Caco-2 (cell line): ENCODE data around the gene RAB11FIP5. TPM values are rescaled to one million over a fixed set of nuclear protein-coding genes. Genes with fewer than 3 reads are reported as not detected.

Experiments used
- BruUV-seq: library from RNA; stranded (reverse); fragments of 400-500 nt; replicated peaks from 2 replicates; lab custom pipeline; 2021; lab: Mats Ljungman, UMichigan
- CTCF ChIA-PET: fragments of 300-600 bp; sonication (Branson Sonifier 250); formaldehyde crosslinking; loops from one replicate; lab custom pipeline; 2022; ENCODE audit warnings: antibody characterized with exemption; lab: Charles Lee
- POLR2A ChIA-PET: fragments of 300-600 bp; sonication (Branson Sonifier 250); formaldehyde crosslinking; loops from one replicate; lab custom pipeline; 2022; ENCODE audit warnings: antibody characterized with exemption; lab: Charles Lee
- DNase-seq, 2 experiments: peaks; one replicate each; pipeline versions ENCODE4 v3.0.0 to v3.0.0-alpha.2; 2020 to 2022
- H3K27me3 ChIP-seq: replicated peaks from 2 replicates; pipeline ENCODE4 v1.6.0; 2011; ENCODE audit warnings: low read length; ENCODE audit not compliant: control insufficient read depth, insufficient read depth
- H3K36me3 ChIP-seq: 2 replicates; pipeline ENCODE4 v1.5.1; 2011; ENCODE audit warnings: low read length; ENCODE audit not compliant: control insufficient read depth, insufficient read depth
- H3K4me1 ChIP-seq: fragments of 250-450 bp; sonication (Bioruptor Pico); 2 replicates; pipeline ENCODE4 v1.5.1; 2020; ENCODE audit warnings: mild to moderate bottlenecking
- H3K4me3 ChIP-seq: 2 replicates; pipeline ENCODE4 v1.5.1; 2011; ENCODE audit warnings: low read depth, mild to moderate bottlenecking, control low read depth, low read length
- H3K9me3 ChIP-seq: fragments of 250-450 bp; sonication (Bioruptor Pico); 2 replicates; pipeline ENCODE4 v1.5.1; 2020; ENCODE audit warnings: mild to moderate bottlenecking, moderate library complexity
- H3K27ac Mint-ChIP-seq: one replicate; pipeline ENCODE4 v1.8.0; 2022; ENCODE audit warnings: mixed read lengths; ENCODE audit not compliant: unreplicated experiment
- H3K27me3 Mint-ChIP-seq: one replicate; pipeline ENCODE4 v1.8.0; 2022; ENCODE audit warnings: mixed read lengths; ENCODE audit not compliant: insufficient read depth, unreplicated experiment
- H3K36me3 Mint-ChIP-seq: one replicate; pipeline ENCODE4 v1.8.0; 2022; ENCODE audit warnings: mild to moderate bottlenecking, mixed read lengths; ENCODE audit not compliant: insufficient read depth, unreplicated experiment
- H3K4me1 Mint-ChIP-seq: one replicate; pipeline ENCODE4 v1.8.0; 2022; ENCODE audit warnings: low read depth, mixed read lengths; ENCODE audit not compliant: unreplicated experiment
- H3K4me3 Mint-ChIP-seq: one replicate; pipeline ENCODE4 v1.8.0; 2022; ENCODE audit warnings: mild to moderate bottlenecking, moderate library complexity, mixed read lengths; ENCODE audit not compliant: unreplicated experiment
- H3K9me3 Mint-ChIP-seq: one replicate; pipeline ENCODE4 v1.8.0; 2022; ENCODE audit warnings: mixed read lengths; ENCODE audit not compliant: unreplicated experiment
- intact Hi-C: fragments of 100-400 bp; cut with micrococcal nuclease; formaldehyde crosslinking; loops from one replicate; pipeline ENCODE4 v1.10.0; 2022; ENCODE audit not compliant: unreplicated experiment
- total RNA-seq: library from RNA; stranded (reverse); gene quantifications from 2 replicates; pipeline ENCODE4 v1.2.3, GENCODE V29; 2022
- TF ChIP-seq, protein P1 (sequence below), 2 experiments: fragments of 200-600 bp in 1 of 2; IDR thresholded peaks; 1 replicate in 1 of 2; 2 replicates in 1 of 2; pipeline versions ENCODE4 v1.5.1 to v1.8.0; 2011 to 2022; ENCODE audit warnings: antibody characterized with exemption in 1 of 2, control low read depth in 1 of 2, inconsistent platforms in 1 of 2, low read depth in 1 of 2, low read length in 1 of 2, mild to moderate bottlenecking in 1 of 2, moderate library complexity in 1 of 2; ENCODE audit not compliant: insufficient read depth in 1 of 2, severe bottlenecking in 1 of 2, unreplicated experiment in 1 of 2

The RAB11FIP5 gene
- total RNA-seq, 1 experiment from 2014 or later = 17.3 TPM

GRCh38 chr2:73071360-73072128, 41.2 kb downstream of the RAB11FIP5 start, which contains the start of gene SFXN5:
TSS of gene SFXN5 (minus strand) at chr2:73071712. CDS start at chr2:73071705, 7 bp downstream.
- Mint-ChIP-seq H3K9me3 (no peaks in the 10 kb centered on the region), H3K27ac (peak within 1 kb of the TSS; percentile 91), H3K27me3 (no peaks in the 10 kb centered on the region), H3K4me1 (peaks cover 18% of the 10 kb centered on the region), H3K4me3 (peak within 1 kb of the TSS; percentile 78), H3K36me3 (peaks cover 22% of the 10 kb centered on the region)
- 0 out of 2 replicates have a peak, but pooled peaks cover 6% of the 10 kb centered on the region for H3K4me1 ChIP-seq
- no peaks in the 10 kb centered on the region for H3K9me3 ChIP-seq
- peak; percentile 97 to 99 for DNase-seq
- H3K4me3 ChIP-seq = peak within 1 kb of the TSS; percentile 94
- no TSS peak for BruUV-seq
- CTCF ChIA-PET = interaction anchor here (0.6 to 0.9 kb wide), 3 partner anchors 105 to 184 kb away, joined by 3 read pairs; no protein-coding TSS in a partner anchor
- intact Hi-C loops = loop anchor here (1.0 to 5.0 kb wide), 4 partner anchors 39 to 106 kb away; no protein-coding TSS in a partner anchor
- TF ChIP-seq, protein P1, sequence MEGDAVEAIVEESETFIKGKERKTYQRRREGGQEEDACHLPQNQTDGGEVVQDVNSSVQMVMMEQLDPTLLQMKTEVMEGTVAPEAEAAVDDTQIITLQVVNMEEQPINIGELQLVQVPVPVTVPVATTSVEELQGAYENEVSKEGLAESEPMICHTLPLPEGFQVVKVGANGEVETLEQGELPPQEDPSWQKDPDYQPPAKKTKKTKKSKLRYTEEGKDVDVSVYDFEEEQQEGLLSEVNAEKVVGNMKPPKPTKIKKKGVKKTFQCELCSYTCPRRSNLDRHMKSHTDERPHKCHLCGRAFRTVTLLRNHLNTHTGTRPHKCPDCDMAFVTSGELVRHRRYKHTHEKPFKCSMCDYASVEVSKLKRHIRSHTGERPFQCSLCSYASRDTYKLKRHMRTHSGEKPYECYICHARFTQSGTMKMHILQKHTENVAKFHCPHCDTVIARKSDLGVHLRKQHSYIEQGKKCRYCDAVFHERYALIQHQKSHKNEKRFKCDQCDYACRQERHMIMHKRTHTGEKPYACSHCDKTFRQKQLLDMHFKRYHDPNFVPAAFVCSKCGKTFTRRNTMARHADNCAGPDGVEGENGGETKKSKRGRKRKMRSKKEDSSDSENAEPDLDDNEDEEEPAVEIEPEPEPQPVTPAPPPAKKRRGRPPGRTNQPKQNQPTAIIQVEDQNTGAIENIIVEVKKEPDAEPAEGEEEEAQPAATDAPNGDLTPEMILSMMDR (IDR thresholded peaks at IDR 0.05; ENCODE audit: insufficient read depth in 1 of 2, low read depth in 1 of 2, low read length in 1 of 2, severe bottlenecking in 1 of 2, unreplicated experiment in 1 of 2) = peak in 1 of 2 experiments; percentile 38
- POLR2A ChIA-PET = interaction anchor here (0.8 to 1.1 kb wide), 2 partner anchors 39 to 188 kb away, joined by 3 to 5 read pairs; no protein-coding TSS in a partner anchor
- H3K27me3 ChIP-seq = no peaks in the 10 kb centered on the region
- no peaks in the 10 kb centered on the region for H3K36me3 ChIP-seq

GRCh38 chr2:73070643-73071359, 41.9 kb downstream of the RAB11FIP5 start:
- H3K4me1 Mint-ChIP-seq = peaks cover 18% of the 10 kb centered on the region
- H3K27me3 ChIP-seq = no peaks in the 10 kb centered on the region
- H3K36me3 ChIP-seq = no peaks in the 10 kb centered on the region
- 0 out of 2 replicates have a peak, but pooled peaks cover 6% of the 10 kb centered on the region for H3K4me1 ChIP-seq
- H3K9me3 Mint-ChIP-seq = no peaks in the 10 kb centered on the region
- H3K27ac Mint-ChIP-seq = peak overlapping the region; percentile 91
- peak overlapping the region; percentile 78 for H3K4me3 Mint-ChIP-seq
- DNase-seq = peak; percentile 64 to 71
- TF ChIP-seq, protein P1 (IDR thresholded peaks at IDR 0.05; ENCODE audit: insufficient read depth in 1 of 2, low read depth in 1 of 2, low read length in 1 of 2, severe bottlenecking in 1 of 2, unreplicated experiment in 1 of 2) = no peak
- CTCF ChIA-PET = interaction anchor here (0.6 to 0.9 kb wide), 3 partner anchors 106 to 183 kb away, joined by 3 read pairs; no protein-coding TSS in a partner anchor
- intact Hi-C loops = loop anchor here (1.0 to 5.0 kb wide), 4 partner anchors 38 to 106 kb away; no protein-coding TSS in a partner anchor
- no TSS peak for BruUV-seq
- H3K9me3 ChIP-seq = no peaks in the 10 kb centered on the region
- POLR2A ChIA-PET = interaction anchor here (0.8 to 1.1 kb wide), 2 partner anchors 38 to 188 kb away, joined by 3 to 5 read pairs; no protein-coding TSS in a partner anchor
- H3K27me3 Mint-ChIP-seq = no peaks in the 10 kb centered on the region
- peak overlapping the region; percentile 94 for H3K4me3 ChIP-seq
- H3K36me3 Mint-ChIP-seq = peaks cover 22% of the 10 kb centered on the region
